Stimulated activated CD4-positive, alpha-beta T cell treated with anti-CD3 and anti-CD28 coated beads, Interleukin-4, amount 100 ng/mL, for 4 hours (primary cell): ENCODE measurements around the gene PSMD5.

ENCODE experiments used
- DNase-seq, 2 experiments: peaks; one replicate each; pipeline ENCODE4 v3.0.0-alpha.2; 2020

Gene PSMD5

GRCh38 chr9:120801441-120801840, 41.3 kb downstream of the PSMD5 start:
- no peak for DNase-seq

DNA sequence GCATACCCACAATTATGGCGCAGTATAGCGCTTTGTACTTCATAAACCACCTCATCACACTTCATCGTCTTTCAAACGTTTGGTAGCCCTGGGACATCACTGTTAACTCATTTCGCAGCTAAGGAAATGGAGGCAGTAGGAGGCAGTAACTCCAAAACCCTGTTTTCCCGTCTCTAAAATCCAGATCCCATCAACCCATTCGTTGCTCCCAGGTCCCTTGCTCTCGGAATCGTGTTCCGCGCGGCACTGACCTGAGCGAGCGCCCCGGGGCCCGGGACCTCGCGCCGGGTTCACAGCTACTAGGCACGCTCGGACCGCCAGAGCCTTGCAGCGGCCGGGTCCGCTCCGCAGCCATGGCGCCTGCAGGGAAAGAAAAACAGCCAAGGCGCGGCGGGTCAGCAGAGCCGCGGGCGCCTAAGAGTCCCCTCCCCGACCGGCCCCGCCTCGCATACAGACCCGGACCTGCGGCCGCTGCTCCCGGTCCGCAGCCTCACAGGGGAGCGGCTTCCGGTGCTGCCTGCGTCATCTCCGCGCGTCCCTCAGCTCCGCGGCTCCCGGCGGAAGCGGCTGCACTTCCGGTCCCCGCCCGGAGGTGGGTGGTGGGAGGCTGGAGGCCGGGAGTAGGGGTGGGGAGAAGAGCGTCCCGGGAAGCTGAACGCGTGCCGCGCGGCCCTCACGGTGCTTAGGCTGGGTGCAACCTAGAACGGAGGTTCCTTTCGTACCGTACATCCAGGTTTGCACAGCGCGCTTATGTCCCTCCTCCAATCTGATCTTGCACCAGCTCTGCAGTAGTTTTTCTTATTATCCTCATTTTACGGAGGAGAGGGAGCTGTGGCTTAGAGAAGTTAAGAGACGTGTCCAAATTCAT, 49.6 kb downstream of the PSMD5 start, which contains the start of gene FBXW2:
Gene FBXW2, minus strand, starts transcription at position 519 of the 868 bp plus-strand sequence. CDS start 5,158 bp downstream, outside the sequence.
- DNase-seq, result peak; percentile 82 to 87

GRCh38 chr9:120791161-120791560, 51.6 kb downstream of the PSMD5 start:
- no peak for DNase-seq

- DNase-seq, result no peak
Observed at GRCh38 chr9:120787933-120788332, 54.8 kb downstream of the PSMD5 start.

DNA sequence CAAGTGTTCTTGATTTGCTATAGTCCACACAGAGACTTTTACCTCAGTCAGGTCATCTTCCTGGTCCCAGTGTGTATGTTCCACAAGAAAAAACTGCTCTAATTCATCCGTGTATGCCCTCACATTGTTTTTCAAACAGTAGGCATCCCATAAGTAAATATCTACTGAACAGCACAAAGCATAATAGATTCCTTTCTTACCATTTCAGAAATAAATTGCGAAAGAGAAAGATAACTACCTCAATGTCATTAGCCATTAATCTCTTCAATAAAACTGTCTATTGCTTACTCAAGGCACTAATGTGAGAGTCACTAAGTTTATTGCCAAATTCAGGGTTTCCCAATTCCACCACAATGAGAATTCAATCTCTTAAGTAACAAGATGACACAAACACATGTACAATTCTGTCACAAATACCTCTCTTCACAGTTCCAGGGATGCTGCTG, 59.1 kb downstream of the PSMD5 start:
- no peak for DNase-seq

DNA sequence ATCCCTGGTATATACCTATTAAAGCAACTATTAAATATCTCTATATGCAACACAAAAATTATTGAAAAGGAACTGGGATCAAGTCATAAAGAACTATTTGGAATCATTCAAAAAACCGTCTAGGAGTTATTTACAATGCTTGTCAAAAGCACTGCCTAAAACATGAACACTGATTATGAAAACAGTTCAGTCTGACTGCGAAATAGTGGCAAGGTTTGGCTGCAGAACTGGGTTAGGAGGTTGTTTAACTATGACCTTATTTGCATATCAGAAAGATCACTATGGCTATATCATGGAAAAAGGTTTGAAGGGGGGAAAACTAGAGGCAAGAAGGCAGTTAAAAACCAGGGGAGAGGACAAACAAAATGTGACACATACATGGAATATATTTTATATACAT, 61.5 kb downstream of the PSMD5 start:
- DNase-seq, result no peak

DNA sequence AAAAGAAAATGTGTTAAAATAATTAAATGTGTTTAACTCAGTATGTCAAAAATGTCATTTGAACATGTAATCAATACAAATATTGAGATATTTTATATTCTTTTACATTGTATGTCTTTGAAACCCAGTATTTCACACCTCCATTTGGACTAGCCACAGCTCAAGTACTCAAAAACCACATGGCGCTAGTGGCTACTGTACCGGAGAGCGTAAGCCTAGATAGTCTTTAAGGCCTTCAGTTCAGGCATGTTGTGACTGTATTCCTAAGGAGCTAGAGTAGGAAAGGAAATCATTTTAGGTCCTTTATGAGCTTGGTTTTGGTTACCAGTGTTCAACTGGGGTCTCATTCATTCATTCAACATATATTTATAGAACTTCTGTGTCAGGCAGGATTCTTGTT, 62.4 kb downstream of the PSMD5 start:
- no peak for DNase-seq

- no peak for DNase-seq
Observed at GRCh38 chr9:120779227-120779626, 63.5 kb downstream of the PSMD5 start.

DNA sequence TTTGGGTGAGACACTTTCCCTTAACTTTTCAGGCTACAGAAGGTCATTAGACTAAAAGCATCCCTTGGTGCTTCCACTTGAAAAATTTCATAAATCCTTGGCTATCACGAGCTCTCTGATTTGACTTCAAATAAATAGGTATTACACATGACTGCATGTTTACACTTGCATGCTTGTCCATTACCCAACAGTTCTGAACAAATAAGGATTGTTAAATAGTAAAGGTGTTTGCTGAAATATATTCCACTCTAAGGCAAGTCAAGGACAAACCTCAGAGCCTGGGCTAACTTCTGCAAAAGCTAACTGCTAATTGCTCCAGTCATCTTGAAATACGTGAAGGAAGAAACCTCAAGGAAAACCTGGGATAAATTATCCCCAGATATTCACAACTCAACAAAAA, 64.0 kb downstream of the PSMD5 start:
- DNase-seq, result no peak

- no peak for DNase-seq
Observed at GRCh38 chr9:120777229-120777628, 65.5 kb downstream of the PSMD5 start.

DNA sequence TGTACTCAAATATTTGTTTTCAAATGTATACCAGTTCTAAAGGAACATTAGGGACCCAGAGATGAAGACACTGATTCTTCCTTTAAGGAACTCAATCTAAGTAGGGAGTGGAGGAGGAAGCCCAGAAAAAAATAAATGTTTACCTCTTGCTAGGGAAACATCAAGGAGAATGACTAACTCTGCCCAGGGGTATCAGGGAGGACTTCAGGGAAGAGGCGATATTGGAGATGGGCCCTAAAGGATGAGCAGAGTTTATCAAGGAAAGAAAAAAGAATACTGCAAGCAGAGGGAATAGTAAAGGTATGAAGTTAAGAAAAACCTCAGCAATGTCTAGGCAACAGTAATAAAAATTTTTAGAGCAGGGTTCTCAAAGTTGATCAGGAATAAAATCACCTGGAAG, 65.9 kb downstream of the PSMD5 start:
- DNase-seq, result no peak

DNA sequence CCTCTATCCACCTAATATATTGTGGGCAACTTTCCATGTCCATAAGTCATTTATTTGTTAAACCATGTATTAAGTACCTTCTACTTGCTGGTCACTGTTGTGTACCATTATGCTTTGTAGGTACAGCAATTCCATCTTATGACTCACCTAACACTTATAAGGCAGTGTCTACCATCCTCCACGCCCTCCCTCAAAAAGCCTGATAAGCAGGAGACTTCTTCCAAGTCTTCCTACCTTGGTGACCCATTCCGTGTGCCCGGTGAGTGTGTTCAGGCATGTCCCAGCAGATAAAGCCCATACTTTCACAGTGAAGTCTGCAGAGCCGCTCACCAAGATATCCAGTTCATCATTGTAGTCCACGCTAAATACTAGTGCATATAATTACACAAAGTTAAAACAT, 66.9 kb downstream of the PSMD5 start:
- no peak for DNase-seq

- no peak for DNase-seq
Observed at GRCh38 chr9:120774719-120775118, 68.0 kb downstream of the PSMD5 start.

- no peak for DNase-seq
Observed at GRCh38 chr9:120773256-120773655, 69.5 kb downstream of the PSMD5 start.

- DNase-seq, result no peak
Observed at GRCh38 chr9:120770931-120771330, 71.8 kb downstream of the PSMD5 start.

DNA sequence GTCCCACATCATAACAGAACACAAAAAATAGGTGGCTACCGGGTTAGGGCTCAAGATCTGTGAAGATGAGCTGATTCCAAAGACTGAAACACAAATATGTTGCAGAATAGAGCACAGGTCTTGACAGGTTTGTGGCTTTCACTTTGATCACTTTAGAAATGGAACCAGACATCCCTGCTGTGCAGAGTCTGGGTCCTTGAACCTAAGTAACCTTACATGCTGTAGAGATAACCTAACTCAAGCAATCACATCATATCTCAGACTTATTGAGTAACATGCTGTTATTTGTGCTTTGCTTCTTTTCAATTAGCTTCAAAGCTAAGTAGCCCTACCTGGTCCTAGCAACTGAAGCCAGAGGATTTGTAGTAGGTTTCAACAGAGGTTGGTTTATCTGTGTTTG, 73.8 kb downstream of the PSMD5 start:
- no peak for DNase-seq

- no peak for DNase-seq
Observed at GRCh38 chr9:120768247-120768646, 74.5 kb downstream of the PSMD5 start.

DNA sequence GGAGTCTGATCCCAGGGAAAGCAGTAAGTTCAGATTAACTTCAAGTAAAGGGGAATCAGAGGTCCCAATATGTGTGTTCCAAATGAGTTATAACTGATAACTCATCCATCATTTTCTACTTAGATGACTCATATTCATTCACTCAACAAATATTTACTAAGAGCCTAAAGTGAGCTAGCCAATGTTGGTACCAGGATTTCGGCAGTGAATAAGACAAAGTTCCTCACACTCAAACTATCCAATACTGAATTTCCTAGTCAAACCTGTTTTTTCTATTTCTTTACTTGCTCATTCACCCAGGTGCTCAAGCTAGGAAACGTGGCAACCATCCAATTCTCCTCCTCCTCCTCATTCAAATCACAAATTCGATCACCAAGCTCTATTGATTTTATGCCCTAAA, 75.3 kb downstream of the PSMD5 start:
- DNase-seq, result no peak
